SK-N-SH (cell line): ENCODE data around the gene XRCC3.

ENCODE experiments used
- EP300 ChIP-seq, 2 experiments: IDR thresholded peaks; 2 replicates each; pipeline versions ENCODE4 v1.4.0 to v1.6.1; 2012; ENCODE audit warnings: borderline replicate concordance in 1 of 2, low read depth in 1 of 2, low read length in 1 of 2
- POLR2AphosphoS5 ChIP-seq: IDR thresholded peaks from 2 replicates; pipeline ENCODE4 v1.6.1; 2012; ENCODE audit warnings: low read depth, low read length
- REST ChIP-seq: IDR thresholded peaks from 2 replicates; pipeline ENCODE4 v1.6.1; 2012; ENCODE audit warnings: mild to moderate bottlenecking, low read depth, low read length, moderate library complexity
- SIN3A ChIP-seq: IDR thresholded peaks from 2 replicates; pipeline ENCODE4 v1.6.1; 2012; ENCODE audit warnings: low read depth, mild to moderate bottlenecking, low read length, moderate library complexity, borderline replicate concordance
- TF ChIP-seq, protein P1 (sequence below): fragments of 150-350 bp; IDR thresholded peaks from 2 replicates; pipeline ENCODE4 v1.6.1; 2017; ENCODE audit warnings: antibody characterized with exemption, low read length, low read depth, borderline replicate concordance
- TF ChIP-seq, protein P2 (sequence below): fragments of 200-600 bp; sonication (generic); IDR thresholded peaks from 2 replicates; pipeline ENCODE4 v1.6.1; 2017; ENCODE audit warnings: antibody characterized with exemption, mild to moderate bottlenecking, moderate library complexity

GRCh38 chr14:103702497-103703432 lies 12.5 kb downstream of the XRCC3 start:
- TF ChIP-seq, protein P1, sequence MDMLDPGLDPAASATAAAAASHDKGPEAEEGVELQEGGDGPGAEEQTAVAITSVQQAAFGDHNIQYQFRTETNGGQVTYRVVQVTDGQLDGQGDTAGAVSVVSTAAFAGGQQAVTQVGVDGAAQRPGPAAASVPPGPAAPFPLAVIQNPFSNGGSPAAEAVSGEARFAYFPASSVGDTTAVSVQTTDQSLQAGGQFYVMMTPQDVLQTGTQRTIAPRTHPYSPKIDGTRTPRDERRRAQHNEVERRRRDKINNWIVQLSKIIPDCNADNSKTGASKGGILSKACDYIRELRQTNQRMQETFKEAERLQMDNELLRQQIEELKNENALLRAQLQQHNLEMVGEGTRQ: no peak
- TF ChIP-seq, protein P2, sequence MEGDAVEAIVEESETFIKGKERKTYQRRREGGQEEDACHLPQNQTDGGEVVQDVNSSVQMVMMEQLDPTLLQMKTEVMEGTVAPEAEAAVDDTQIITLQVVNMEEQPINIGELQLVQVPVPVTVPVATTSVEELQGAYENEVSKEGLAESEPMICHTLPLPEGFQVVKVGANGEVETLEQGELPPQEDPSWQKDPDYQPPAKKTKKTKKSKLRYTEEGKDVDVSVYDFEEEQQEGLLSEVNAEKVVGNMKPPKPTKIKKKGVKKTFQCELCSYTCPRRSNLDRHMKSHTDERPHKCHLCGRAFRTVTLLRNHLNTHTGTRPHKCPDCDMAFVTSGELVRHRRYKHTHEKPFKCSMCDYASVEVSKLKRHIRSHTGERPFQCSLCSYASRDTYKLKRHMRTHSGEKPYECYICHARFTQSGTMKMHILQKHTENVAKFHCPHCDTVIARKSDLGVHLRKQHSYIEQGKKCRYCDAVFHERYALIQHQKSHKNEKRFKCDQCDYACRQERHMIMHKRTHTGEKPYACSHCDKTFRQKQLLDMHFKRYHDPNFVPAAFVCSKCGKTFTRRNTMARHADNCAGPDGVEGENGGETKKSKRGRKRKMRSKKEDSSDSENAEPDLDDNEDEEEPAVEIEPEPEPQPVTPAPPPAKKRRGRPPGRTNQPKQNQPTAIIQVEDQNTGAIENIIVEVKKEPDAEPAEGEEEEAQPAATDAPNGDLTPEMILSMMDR: no peak
- TF ChIP-seq SIN3A (no peak), EP300 (IDR thresholded peaks at IDR 0.05; ENCODE audit: borderline replicate concordance in 1 of 2, low read depth in 1 of 2, low read length in 1 of 2) (no peak), POLR2AphosphoS5 (no peak), REST (no peak)
